ENCODE measurements around the gene DMBT1. TPM values are rescaled to one million over a fixed set of nuclear protein-coding genes. Genes with fewer than 3 reads are reported as not detected.

DMBT1 gene
- total RNA-seq, 1 donor from 2014 or later = 0.44 TPM

DNA sequence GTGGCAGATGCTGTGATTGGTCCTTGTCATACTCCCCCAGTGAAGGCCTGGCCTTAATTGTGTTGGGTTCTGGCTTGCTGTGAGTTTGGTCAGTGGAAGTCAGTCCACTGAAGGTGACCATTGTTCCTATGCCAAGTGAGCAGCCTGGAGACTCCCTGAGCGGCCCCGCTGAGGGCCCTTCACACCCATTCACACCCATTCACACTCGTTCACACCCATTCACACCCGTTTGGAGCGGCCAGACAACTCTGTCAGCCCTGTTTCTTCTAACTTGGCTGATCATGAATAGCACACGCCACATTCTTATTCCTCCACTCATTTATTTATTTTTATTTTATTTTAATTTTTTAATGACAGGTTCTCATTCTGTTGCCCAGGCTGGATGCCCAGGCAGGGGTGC, 77.6 kb downstream of the DMBT1 start:
- TF ChIP-seq, protein P1, sequence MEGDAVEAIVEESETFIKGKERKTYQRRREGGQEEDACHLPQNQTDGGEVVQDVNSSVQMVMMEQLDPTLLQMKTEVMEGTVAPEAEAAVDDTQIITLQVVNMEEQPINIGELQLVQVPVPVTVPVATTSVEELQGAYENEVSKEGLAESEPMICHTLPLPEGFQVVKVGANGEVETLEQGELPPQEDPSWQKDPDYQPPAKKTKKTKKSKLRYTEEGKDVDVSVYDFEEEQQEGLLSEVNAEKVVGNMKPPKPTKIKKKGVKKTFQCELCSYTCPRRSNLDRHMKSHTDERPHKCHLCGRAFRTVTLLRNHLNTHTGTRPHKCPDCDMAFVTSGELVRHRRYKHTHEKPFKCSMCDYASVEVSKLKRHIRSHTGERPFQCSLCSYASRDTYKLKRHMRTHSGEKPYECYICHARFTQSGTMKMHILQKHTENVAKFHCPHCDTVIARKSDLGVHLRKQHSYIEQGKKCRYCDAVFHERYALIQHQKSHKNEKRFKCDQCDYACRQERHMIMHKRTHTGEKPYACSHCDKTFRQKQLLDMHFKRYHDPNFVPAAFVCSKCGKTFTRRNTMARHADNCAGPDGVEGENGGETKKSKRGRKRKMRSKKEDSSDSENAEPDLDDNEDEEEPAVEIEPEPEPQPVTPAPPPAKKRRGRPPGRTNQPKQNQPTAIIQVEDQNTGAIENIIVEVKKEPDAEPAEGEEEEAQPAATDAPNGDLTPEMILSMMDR (IDR thresholded peaks at IDR 0.05; ENCODE audit: borderline replicate concordance) = no peak
- intact Hi-C loops (cut with micrococcal nuclease) = no loop called here
- no peaks in the 10 kb centered on the region for H3K27me3 ChIP-seq (ENCODE audit: low read depth)
- peaks cover 17% of the 10 kb centered on the region for H3K4me1 ChIP-seq
- no peaks in the 10 kb centered on the region for H3K9me3 ChIP-seq (replicated peaks)
- DNase-seq = no peak
- no peaks in the 10 kb centered on the region for H3K36me3 ChIP-seq
- no peak overlapping the region for H3K27ac ChIP-seq (replicated peaks)
- H3K4me3 ChIP-seq = no peak overlapping the region

DNA sequence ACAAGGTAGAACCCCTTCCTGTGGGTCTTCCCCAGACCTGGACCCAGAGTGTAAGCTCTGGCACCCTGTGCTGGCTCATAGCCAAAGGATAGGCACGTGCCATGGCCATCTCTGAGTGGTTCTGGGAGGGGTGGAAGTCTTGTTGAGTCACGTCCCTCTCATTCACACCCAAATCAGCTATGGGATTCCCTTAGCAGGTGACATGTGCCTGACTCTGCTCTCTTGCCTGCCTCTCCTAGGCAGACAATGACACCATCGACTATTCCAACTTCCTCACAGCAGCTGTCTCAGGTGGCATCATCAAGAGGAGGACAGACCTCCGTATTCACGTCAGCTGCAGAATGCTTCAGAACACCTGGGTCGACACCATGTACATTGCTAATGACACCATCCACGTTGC, 79.2 kb downstream of the DMBT1 start:
- no peaks in the 10 kb centered on the region for H3K9me3 ChIP-seq (replicated peaks)
- H3K36me3 ChIP-seq = no peaks in the 10 kb centered on the region
- H3K27ac ChIP-seq (replicated peaks) = no peak overlapping the region
- peaks cover under 1% of the 10 kb centered on the region for H3K27me3 ChIP-seq (ENCODE audit: low read depth)
- no peak for DNase-seq
- TF ChIP-seq, protein P1 (IDR thresholded peaks at IDR 0.05; ENCODE audit: borderline replicate concordance) = no peak
- intact Hi-C loops (cut with micrococcal nuclease) = no loop called here
- H3K4me1 ChIP-seq = peaks cover 16% of the 10 kb centered on the region
- H3K4me3 ChIP-seq = no peak overlapping the region

DNA sequence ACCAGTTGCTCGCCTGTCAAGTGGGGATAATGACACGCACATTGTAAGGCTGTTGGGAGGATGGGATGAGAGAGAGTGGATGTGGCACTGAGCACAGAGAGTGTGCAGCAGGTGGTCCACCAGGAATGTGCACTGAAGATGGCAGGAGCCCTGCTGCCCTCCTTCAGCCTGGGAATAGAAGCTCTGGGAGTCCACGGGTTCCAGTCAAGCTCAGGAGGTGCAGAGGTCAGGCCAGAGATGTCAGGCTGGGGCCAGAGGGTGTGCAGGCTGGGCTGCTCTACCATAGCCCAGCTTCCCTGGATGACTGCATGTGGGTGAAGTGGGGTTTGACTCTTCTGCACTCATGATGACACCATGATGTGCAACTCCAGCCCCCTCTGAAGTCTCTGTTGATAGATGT, 80.4 kb downstream of the DMBT1 start:
- TF ChIP-seq, protein P1 (IDR thresholded peaks at IDR 0.05; ENCODE audit: borderline replicate concordance) = no peak
- Histone ChIP-seq H3K27me3 (ENCODE audit: low read depth) (peaks cover 3% of the 10 kb centered on the region), H3K27ac (replicated peaks) (no peak overlapping the region), H3K9me3 (replicated peaks) (no peaks in the 10 kb centered on the region), H3K36me3 (no peaks in the 10 kb centered on the region), H3K4me3 (no peak overlapping the region), H3K4me1 (peaks cover 16% of the 10 kb centered on the region)
- intact Hi-C loops (cut with micrococcal nuclease) = no loop called here
- no peak for DNase-seq

DNA sequence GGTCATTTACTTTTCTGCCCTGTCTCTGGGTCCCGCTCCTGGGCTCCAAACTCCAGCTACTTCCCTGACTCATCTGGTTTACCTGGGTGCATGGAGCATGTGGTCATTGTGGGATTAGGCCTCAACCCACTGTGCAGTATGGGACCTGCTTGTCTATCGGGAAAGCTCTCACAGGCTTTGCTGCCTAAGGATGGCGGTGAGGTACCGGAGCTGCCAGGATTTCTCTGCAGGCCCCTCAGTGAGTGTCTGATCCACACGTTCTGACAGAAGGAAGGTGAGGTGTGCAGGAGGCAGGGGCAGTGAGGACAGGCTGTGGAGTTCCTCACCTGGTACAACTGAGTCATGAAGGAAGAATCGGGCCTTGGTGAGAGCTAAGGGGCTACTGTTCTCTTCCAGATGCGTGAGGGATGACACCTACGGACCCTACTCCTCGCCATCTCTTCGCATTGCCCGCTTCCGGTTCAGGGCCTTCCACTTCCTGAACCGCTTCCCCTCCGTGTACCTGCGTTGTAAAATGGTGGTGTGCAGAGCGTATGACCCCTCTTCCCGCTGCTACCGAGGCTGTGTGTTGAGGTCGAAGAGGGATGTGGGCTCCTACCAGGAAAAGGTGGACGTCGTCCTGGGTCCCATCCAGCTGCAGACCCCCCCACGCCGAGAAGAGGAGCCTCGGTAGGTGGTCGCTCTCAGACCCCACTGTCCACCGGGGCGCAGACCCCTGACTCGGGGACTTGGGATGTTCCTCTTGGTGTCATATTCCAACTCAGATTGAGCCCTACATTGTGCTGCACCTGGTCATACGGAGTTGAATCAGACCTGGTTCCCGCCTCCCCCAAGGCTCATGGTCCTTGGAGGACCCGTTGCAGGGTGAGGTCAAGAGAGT, 82.4 kb downstream of the DMBT1 start:
- TF ChIP-seq, protein P1 (IDR thresholded peaks at IDR 0.05; ENCODE audit: borderline replicate concordance) = no peak
- H3K27ac ChIP-seq (replicated peaks) = no peak overlapping the region
- H3K27me3 ChIP-seq (ENCODE audit: low read depth) = peaks cover 3% of the 10 kb centered on the region
- intact Hi-C loops (cut with micrococcal nuclease) = no loop called here
- no peak overlapping the region for H3K4me3 ChIP-seq
- H3K4me1 ChIP-seq = no peaks in the 10 kb centered on the region
- no peaks in the 10 kb centered on the region for H3K36me3 ChIP-seq
- DNase-seq = no peak
- H3K9me3 ChIP-seq (replicated peaks) = no peaks in the 10 kb centered on the region

DNA sequence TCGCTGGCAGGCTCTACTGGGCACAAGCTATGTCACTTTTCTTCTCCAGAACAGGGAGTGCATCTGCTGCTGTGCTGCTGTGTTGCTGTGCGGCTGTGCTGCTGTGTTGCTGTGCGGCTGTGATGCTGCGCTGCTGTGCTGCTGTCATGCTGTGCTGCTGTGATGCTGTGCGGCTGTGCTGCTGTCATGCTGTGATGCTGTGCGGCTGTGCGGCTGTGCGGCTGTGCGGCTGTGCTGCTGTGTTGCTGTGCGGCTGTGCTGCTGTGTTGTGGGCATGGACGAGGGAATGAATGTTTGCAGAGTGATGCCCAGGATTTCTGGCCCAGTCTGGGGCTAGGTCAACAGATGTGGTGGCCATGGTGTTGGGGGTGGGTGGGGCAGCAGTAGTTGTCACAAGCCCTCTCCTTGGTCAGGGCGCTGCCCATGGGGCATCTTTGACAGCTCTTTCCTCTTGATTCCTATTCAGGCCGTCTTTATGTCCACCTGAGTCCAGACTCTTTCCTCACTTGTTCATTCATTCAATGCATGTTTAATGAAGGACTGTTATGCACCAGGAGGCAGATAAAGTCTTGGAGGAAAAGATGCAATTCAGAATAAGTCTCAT, 83.5 kb downstream of the DMBT1 start:
- no peak overlapping the region for H3K27ac ChIP-seq (replicated peaks)
- DNase-seq = no peak
- H3K9me3 ChIP-seq (replicated peaks) = no peaks in the 10 kb centered on the region
- no peaks in the 10 kb centered on the region for H3K36me3 ChIP-seq
- peaks cover 3% of the 10 kb centered on the region for H3K27me3 ChIP-seq (ENCODE audit: low read depth)
- intact Hi-C loops (cut with micrococcal nuclease) = no loop called here
- H3K4me3 ChIP-seq = no peak overlapping the region
- peaks cover 3% of the 10 kb centered on the region for H3K4me1 ChIP-seq
- TF ChIP-seq, protein P1 (IDR thresholded peaks at IDR 0.05; ENCODE audit: borderline replicate concordance) = no peak

Measured in left ventricle myocardium inferior (tissue), 1 donor.